K562 (cell line): ENCODE data around the gene SLC24A1. TPM values are rescaled to one million over a fixed set of nuclear protein-coding genes. Genes with fewer than 3 reads are reported as not detected.

Source experiments
- BRD4 ChIP-seq: fragments of 200-600 bp; sonication (generic); IDR thresholded peaks from 2 replicates; pipeline ENCODE4 v1.6.1; 2017; ENCODE audit warnings: inconsistent platforms
- CREB3L1 ChIP-seq: fragments of 450-650 bp; IDR thresholded peaks from 2 replicates; pipeline ENCODE4 v1.6.1; 2014; ENCODE audit warnings: low read depth, mild to moderate bottlenecking, moderate library complexity, borderline replicate concordance
- EP300 ChIP-seq: IDR thresholded peaks from 2 replicates; pipeline ENCODE4 v1.6.1; 2012; ENCODE audit warnings: low read length, improper control_type of control experiment
- FOXK2 ChIP-seq, 2 experiments: fragments of 450-650 bp; IDR thresholded peaks in 1 of 2; conservative IDR thresholded peaks in 1 of 2; 2 replicates each; pipeline ENCODE4 v1.6.1; 2016; ENCODE audit warnings: low read depth in 2 of 2, mild to moderate bottlenecking in 1 of 2
- HDAC6 ChIP-seq: IDR thresholded peaks from 2 replicates; pipeline ENCODE4 v1.6.1; 2012; ENCODE audit warnings: low read depth, mild to moderate bottlenecking, control low read depth, inconsistent platforms, low read length, moderate library complexity
- HMBOX1 ChIP-seq: sonication (generic); IDR thresholded peaks from 2 replicates; pipeline ENCODE4 v1.6.1; 2016
- JUN ChIP-seq, 2 experiments: sonication (generic) in 1 of 2; formaldehyde crosslinking in 1 of 2; IDR thresholded peaks; 2 replicates each; pipeline versions ENCODE4 v1.6.1 to v1.8.0; 2012 to 2022; ENCODE audit warnings: borderline replicate concordance in 2 of 2, mild to moderate bottlenecking in 2 of 2, improper control_type of control experiment in 1 of 2, low read depth in 1 of 2, low read length in 1 of 2, missing genetic modification reagents in 1 of 2
- KDM1A ChIP-seq, 2 experiments: fragments of 450-650 bp; IDR thresholded peaks; 2 replicates each; pipeline ENCODE4 v1.6.1; 2016; ENCODE audit warnings: mild to moderate bottlenecking in 2 of 2
- NBN ChIP-seq: fragments of 450-650 bp; IDR thresholded peaks from 2 replicates; pipeline ENCODE4 v1.6.1; 2016; ENCODE audit warnings: low read depth, mild to moderate bottlenecking
- NFATC3 ChIP-seq: fragments of 450-650 bp; IDR thresholded peaks from 2 replicates; pipeline ENCODE4 v1.6.1; 2017; ENCODE audit warnings: mild to moderate bottlenecking
- NFXL1 ChIP-seq: fragments of 450-650 bp; formaldehyde crosslinking; IDR thresholded peaks from 2 replicates; pipeline ENCODE4 v1.4.0; 2021; ENCODE audit warnings: mild to moderate bottlenecking
- NR1H2 ChIP-seq: sonication (generic); formaldehyde crosslinking; IDR thresholded peaks from 2 replicates; pipeline ENCODE4 v1.4.0; 2020; ENCODE audit warnings: mild to moderate bottlenecking, missing genetic modification reagents
- PRPF4 ChIP-seq: fragments of 200-400 bp; formaldehyde crosslinking; IDR thresholded peaks from one replicate; pipeline ENCODE4 v1.6.1; 2017; ENCODE audit warnings: low read length, low read depth, mild to moderate bottlenecking; ENCODE audit not compliant: insufficient read depth, poor library complexity, severe bottlenecking
- USF1 ChIP-seq: sonication (generic); formaldehyde crosslinking; IDR thresholded peaks from 2 replicates; pipeline ENCODE4 v1.9.0; 2022; ENCODE audit warnings: mild to moderate bottlenecking, missing genetic modification reagents
- XRCC5 ChIP-seq: fragments of 200-400 bp; formaldehyde crosslinking; IDR thresholded peaks from 2 replicates; pipeline ENCODE4 v1.6.1; 2017; ENCODE audit warnings: low read depth, mild to moderate bottlenecking, low read length
- ZNF184 ChIP-seq: sonication (generic); formaldehyde crosslinking; IDR thresholded peaks from 2 replicates; pipeline ENCODE4 v1.5.0; 2020; ENCODE audit warnings: missing genetic modification reagents
- ZNF197 ChIP-seq: fragments of 200-800 bp; sonication (Bioruptor generic); IDR thresholded peaks from 2 replicates; pipeline ENCODE4 v1.6.1; 2016; ENCODE audit warnings: low read depth, missing genetic modification characterization, missing compliant biosample characterization
- ZNF212 ChIP-seq: fragments of 450-650 bp; formaldehyde crosslinking; IDR thresholded peaks from 2 replicates; pipeline ENCODE4 v1.4.0; 2020; ENCODE audit warnings: mild to moderate bottlenecking
- ZNF592 ChIP-seq: fragments of 450-650 bp; IDR thresholded peaks from 2 replicates; pipeline ENCODE4 v1.6.1; 2017; ENCODE audit warnings: antibody characterized with exemption, mild to moderate bottlenecking
- polyA plus RNA-seq, 8 experiments: library from polyadenylated mRNA; depleted of rRNA in 4 of 8; stranded (reverse) in 5 of 8; unstranded in 3 of 8; fragments of >200 nt; fragmentation: Nextera tagmentation in 2 of 8; fragmentation: Illumina TruSeq in 1 of 8; extraction: Ambion mirVana in 2 of 8; extraction: Trizol in 1 of 8; gene quantifications; 2 replicates each; pipeline versions ENCODE4 v1.2.1 to v1.2.3, GENCODE V29; 2011 to 2014; ENCODE audit warnings: inconsistent platforms in 1 of 8, missing spikeins in 1 of 8
- total RNA-seq, 7 experiments: library from RNA; depleted of rRNA in 6 of 7; stranded (reverse); fragments of >200 nt in 6 of 7; fragmentation: Illumina TruSeq in 2 of 7; extraction: Trizol in 2 of 7; gene quantifications; 2 replicates each; pipeline versions ENCODE4 v1.2.1 to v1.2.3, GENCODE V29; 2011 to 2021; ENCODE audit warnings: low replicate concordance in 1 of 7

The SLC24A1 gene
- total and polyA plus RNA-seq, 9 of the 15 experiments (the other 6 are each of a cell fraction or from before 2014, with no cell fraction given) = 3.1 to 8.2 (median 5.5) TPM

- no peak for TF ChIP-seq NFXL1
- TF ChIP-seq EP300 = peak; percentile 63
- TF ChIP-seq FOXK2 (conservative IDR thresholded peaks at IDR 0.05 in 1 of 2, IDR thresholded peaks at IDR 0.05 in 1 of 2; ENCODE audit: low read depth in 2 of 2) = peak; percentile 67 to 71; a peak in 3 of 4 replicates
- TF ChIP-seq ZNF212 (CRISPR knock-in tag) = no peak
- TF ChIP-seq ZNF592 = peak; percentile 56; the same call in 1 of the 2 replicates
- peak; percentile 60; the same call in 1 of the 2 replicates for TF ChIP-seq JUN (IDR thresholded peaks at IDR 0.05; ENCODE audit: borderline replicate concordance, low read depth, low read length)
- no peak; the same call in 1 of the 2 replicates for TF ChIP-seq JUN (CRISPR knock-in tag; IDR thresholded peaks at IDR 0.05; ENCODE audit: borderline replicate concordance)
- 0 out of 2 replicates have a peak, but pooled peaks have one; percentile 63 for TF ChIP-seq BRD4
- no peak; the same call in 1 of the 2 replicates for TF ChIP-seq NFATC3
- peak; percentile 80 for TF ChIP-seq ZNF197 (CRISPR knock-in tag)
- TF ChIP-seq HMBOX1 = no peak; the same call in 1 of the 2 replicates
- no peak for TF ChIP-seq ZNF184 (CRISPR knock-in tag)
- TF ChIP-seq NR1H2 (CRISPR knock-in tag) = no peak; the same call in 1 of the 2 replicates
- peak; percentile 52 for TF ChIP-seq USF1
- no peak for TF ChIP-seq HDAC6
- no peak for TF ChIP-seq PRPF4
- TF ChIP-seq CREB3L1 = peak; percentile 77; the same call in 1 of the 2 replicates
- peak in 1 of 2 experiments; percentile 62; a peak in 2 of 4 replicates for TF ChIP-seq KDM1A (IDR thresholded peaks at IDR 0.05)
- TF ChIP-seq XRCC5 = peak; percentile 99
- peak; percentile 89 for TF ChIP-seq NBN
Observed at GRCh38 chr15:65610871-65611718, 10.6 kb upstream of the SLC24A1 start, which contains the start of gene INTS14 (continued).
